ENCODE results near the gene TTC12.

DNA sequence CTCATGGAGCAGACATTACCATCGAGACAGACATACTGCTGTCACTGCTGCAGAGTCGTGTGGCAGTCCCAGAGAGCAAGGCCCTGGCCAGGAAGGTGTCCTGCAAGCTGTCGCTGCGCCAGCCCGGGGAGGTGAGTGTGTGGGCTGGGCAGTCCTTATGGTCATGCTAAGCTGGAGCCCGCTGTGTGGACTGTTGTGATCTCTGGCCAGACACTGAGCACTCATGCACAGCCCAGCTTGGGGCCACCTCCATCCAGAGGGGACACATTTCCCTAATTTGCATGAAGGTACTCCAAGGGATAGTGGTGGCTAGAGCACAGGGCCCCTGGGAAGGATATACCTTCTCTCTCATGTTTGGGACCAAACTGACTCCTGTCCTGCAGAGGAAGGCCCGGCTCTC lies 82.8 kb downstream of the TTC12 start:
- TF ChIP-seq, protein P1, sequence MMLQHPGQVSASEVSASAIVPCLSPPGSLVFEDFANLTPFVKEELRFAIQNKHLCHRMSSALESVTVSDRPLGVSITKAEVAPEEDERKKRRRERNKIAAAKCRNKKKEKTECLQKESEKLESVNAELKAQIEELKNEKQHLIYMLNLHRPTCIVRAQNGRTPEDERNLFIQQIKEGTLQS (CRISPR knock-in tag; IDR thresholded peaks at IDR 0.05), result no peak
- no peak for TF ChIP-seq MYNN (CRISPR knock-in tag; IDR thresholded peaks at IDR 0.05; ENCODE audit: low read depth)
- TF ChIP-seq SP140L (CRISPR knock-in tag; IDR thresholded peaks at IDR 0.05; ENCODE audit: borderline replicate concordance), result no peak
- TF ChIP-seq, protein P2, sequence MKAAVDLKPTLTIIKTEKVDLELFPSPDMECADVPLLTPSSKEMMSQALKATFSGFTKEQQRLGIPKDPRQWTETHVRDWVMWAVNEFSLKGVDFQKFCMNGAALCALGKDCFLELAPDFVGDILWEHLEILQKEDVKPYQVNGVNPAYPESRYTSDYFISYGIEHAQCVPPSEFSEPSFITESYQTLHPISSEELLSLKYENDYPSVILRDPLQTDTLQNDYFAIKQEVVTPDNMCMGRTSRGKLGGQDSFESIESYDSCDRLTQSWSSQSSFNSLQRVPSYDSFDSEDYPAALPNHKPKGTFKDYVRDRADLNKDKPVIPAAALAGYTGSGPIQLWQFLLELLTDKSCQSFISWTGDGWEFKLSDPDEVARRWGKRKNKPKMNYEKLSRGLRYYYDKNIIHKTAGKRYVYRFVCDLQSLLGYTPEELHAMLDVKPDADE (CRISPR knock-in tag; IDR thresholded peaks at IDR 0.05), result no peak
- TF ChIP-seq ZNF564 (CRISPR knock-in tag; IDR thresholded peaks at IDR 0.05), result no peak
- TF ChIP-seq TRIM24 (CRISPR knock-in tag; IDR thresholded peaks at IDR 0.05), result no peak
- TF ChIP-seq ZNF343 (CRISPR knock-in tag; IDR thresholded peaks at IDR 0.05), result no peak
- TF ChIP-seq TCF7L2 (IDR thresholded peaks at IDR 0.05; ENCODE audit: low read depth, low read length), result no peak
- TF ChIP-seq, protein P3, sequence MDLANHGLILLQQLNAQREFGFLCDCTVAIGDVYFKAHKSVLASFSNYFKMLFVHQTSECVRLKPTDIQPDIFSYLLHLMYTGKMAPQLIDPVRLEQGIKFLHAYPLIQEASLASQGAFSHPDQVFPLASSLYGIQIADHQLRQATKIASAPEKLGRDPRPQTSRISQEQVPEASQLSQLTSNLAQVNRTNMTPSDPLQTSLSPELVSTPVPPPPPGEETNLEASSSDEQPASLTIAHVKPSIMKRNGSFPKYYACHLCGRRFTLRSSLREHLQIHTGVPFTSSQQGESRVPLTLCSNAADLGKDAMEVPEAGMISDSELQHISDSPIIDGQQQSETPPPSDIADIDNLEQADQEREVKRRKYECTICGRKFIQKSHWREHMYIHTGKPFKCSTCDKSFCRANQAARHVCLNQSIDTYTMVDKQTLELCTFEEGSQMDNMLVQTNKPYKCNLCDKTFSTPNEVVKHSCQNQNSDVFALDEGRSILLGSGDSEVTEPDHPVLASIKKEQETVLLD (CRISPR knock-in tag; IDR thresholded peaks at IDR 0.05; ENCODE audit: low read depth), result no peak

Data from HepG2 (cell line).